K562 (cell line): ENCODE measurements around the gene NFYC. TPM values are rescaled to one million over a fixed set of nuclear protein-coding genes. Genes with fewer than 3 reads are reported as not detected.

Experiments
- DEAF1 ChIP-seq: fragments of 450-650 bp; formaldehyde crosslinking; IDR thresholded peaks from 2 replicates; pipeline ENCODE4 v1.4.0; 2020; ENCODE audit warnings: mild to moderate bottlenecking, moderate library complexity
- E2F5 ChIP-seq: sonication (generic); formaldehyde crosslinking; IDR thresholded peaks from 2 replicates; pipeline ENCODE4 v1.8.0; 2022; ENCODE audit warnings: mild to moderate bottlenecking, missing genetic modification reagents
- JUN ChIP-seq, 2 experiments: sonication (generic) in 1 of 2; formaldehyde crosslinking in 1 of 2; IDR thresholded peaks; 2 replicates each; pipeline versions ENCODE4 v1.6.1 to v1.8.0; 2012 to 2022; ENCODE audit warnings: borderline replicate concordance in 2 of 2, mild to moderate bottlenecking in 2 of 2, improper control_type of control experiment in 1 of 2, low read depth in 1 of 2, low read length in 1 of 2, missing genetic modification reagents in 1 of 2
- NFE2L1 ChIP-seq: fragments of 450-650 bp; IDR thresholded peaks from 2 replicates; pipeline ENCODE4 v1.6.1; 2016; ENCODE audit warnings: missing genetic modification characterization, low read depth, mild to moderate bottlenecking, missing compliant biosample characterization, moderate library complexity, borderline replicate concordance
- PCBP2 ChIP-seq: fragments of 200-400 bp; formaldehyde crosslinking; IDR thresholded peaks from 2 replicates; pipeline ENCODE4 v1.6.1; 2018; ENCODE audit warnings: low read length, low read depth, mild to moderate bottlenecking, moderate library complexity; ENCODE audit not compliant: poor library complexity, severe bottlenecking
- RBM17 ChIP-seq: fragments of 200-400 bp; formaldehyde crosslinking; IDR thresholded peaks from 2 replicates; pipeline ENCODE4 v1.6.1; 2017; ENCODE audit warnings: low read depth, mild to moderate bottlenecking, low read length, borderline replicate concordance
- SIN3A ChIP-seq, 2 experiments: fragments of 150-350 bp in 1 of 2; IDR thresholded peaks; 2 replicates each; pipeline ENCODE4 v1.6.1; 2011 to 2016; ENCODE audit warnings: borderline replicate concordance in 2 of 2, low read depth in 2 of 2, low read length in 2 of 2, mild to moderate bottlenecking in 2 of 2, moderate library complexity in 2 of 2; ENCODE audit not compliant: control insufficient read depth in 1 of 2
- SPI1 ChIP-seq: IDR thresholded peaks from 2 replicates; pipeline ENCODE4 v1.6.1; 2011; ENCODE audit warnings: low read depth, low read length, control low read depth, borderline replicate concordance
- SRSF9 ChIP-seq: fragments of 200-400 bp; formaldehyde crosslinking; IDR thresholded peaks from 2 replicates; pipeline ENCODE4 v1.6.1; 2017; ENCODE audit warnings: low read depth, low read length, borderline replicate concordance
- TAL1 ChIP-seq: fragments of 450-650 bp; IDR thresholded peaks from 2 replicates; pipeline ENCODE4 v1.6.1; 2016; ENCODE audit warnings: mild to moderate bottlenecking
- TCF7L2 ChIP-seq: fragments of 150-350 bp; IDR thresholded peaks from 2 replicates; pipeline ENCODE4 v1.6.1; 2016; ENCODE audit warnings: low read depth, mild to moderate bottlenecking, low read length, moderate library complexity
- TFAM ChIP-seq: fragments of 250-450 bp; sonication (Bioruptor Pico); conservative IDR thresholded peaks from 2 replicates; pipeline ENCODE4 v1.5.0; 2021; ENCODE audit warnings: mild to moderate bottlenecking, moderate library complexity
- ZBTB43 ChIP-seq: sonication (generic); formaldehyde crosslinking; IDR thresholded peaks from 2 replicates; pipeline ENCODE4 v1.8.0; 2023; ENCODE audit warnings: mild to moderate bottlenecking, missing genetic modification reagents
- ZKSCAN3 ChIP-seq: fragments of 250-450 bp; sonication (Bioruptor Pico); IDR thresholded peaks from 2 replicates; pipeline ENCODE4 v1.4.0; 2020
- ZNF175 ChIP-seq: fragments of 200-800 bp; sonication (Bioruptor generic); IDR thresholded peaks from 2 replicates; pipeline ENCODE4 v1.6.1; 2016; ENCODE audit warnings: low read depth, mild to moderate bottlenecking, missing genetic modification characterization, missing compliant biosample characterization
- ZNF217 ChIP-seq: sonication (generic); formaldehyde crosslinking; IDR thresholded peaks from 2 replicates; pipeline ENCODE4 v1.8.0; 2022; ENCODE audit warnings: mild to moderate bottlenecking, missing genetic modification reagents
- ZNF3 ChIP-seq: fragments of 250-450 bp; sonication (Bioruptor Pico); IDR thresholded peaks from 2 replicates; pipeline ENCODE4 v1.5.0; 2021; ENCODE audit warnings: mild to moderate bottlenecking, moderate library complexity
- ZNF707 ChIP-seq: fragments of 250-450 bp; sonication (Bioruptor Pico); conservative IDR thresholded peaks from 2 replicates; pipeline ENCODE4 v1.8.0; 2022; ENCODE audit warnings: inconsistent platforms, mild to moderate bottlenecking, moderate library complexity
- polyA plus RNA-seq, 8 experiments: library from polyadenylated mRNA; depleted of rRNA in 4 of 8; stranded (reverse) in 5 of 8; unstranded in 3 of 8; fragments of >200 nt; fragmentation: Nextera tagmentation in 2 of 8; fragmentation: Illumina TruSeq in 1 of 8; extraction: Ambion mirVana in 2 of 8; extraction: Trizol in 1 of 8; gene quantifications; 2 replicates each; pipeline versions ENCODE4 v1.2.1 to v1.2.3, GENCODE V29; 2011 to 2014; ENCODE audit warnings: inconsistent platforms in 1 of 8, missing spikeins in 1 of 8
- total RNA-seq, 7 experiments: library from RNA; depleted of rRNA in 6 of 7; stranded (reverse); fragments of >200 nt in 6 of 7; fragmentation: Illumina TruSeq in 2 of 7; extraction: Trizol in 2 of 7; gene quantifications; 2 replicates each; pipeline versions ENCODE4 v1.2.1 to v1.2.3, GENCODE V29; 2011 to 2021; ENCODE audit warnings: low replicate concordance in 1 of 7
- TF ChIP-seq, protein P1 (sequence below): sonication (generic); formaldehyde crosslinking; IDR thresholded peaks from 2 replicates; pipeline ENCODE4 v1.8.0; 2022; ENCODE audit warnings: mild to moderate bottlenecking, missing genetic modification reagents
- TF ChIP-seq, protein P2 (sequence below): sonication (generic); formaldehyde crosslinking; IDR thresholded peaks from 2 replicates; pipeline ENCODE4 v1.4.0; 2020; ENCODE audit warnings: mild to moderate bottlenecking, missing genetic modification reagents
- TF ChIP-seq, protein P3 (sequence below): fragments of 250-450 bp; sonication (Bioruptor Pico); IDR thresholded peaks from 2 replicates; pipeline ENCODE4 v1.5.0; 2021

Gene NFYC
- total and polyA plus RNA-seq, 9 of the 15 experiments (the other 6 are each of a cell fraction or from before 2014, with no cell fraction given), result 4.8 to 59.8 (median 41.1) TPM

DNA sequence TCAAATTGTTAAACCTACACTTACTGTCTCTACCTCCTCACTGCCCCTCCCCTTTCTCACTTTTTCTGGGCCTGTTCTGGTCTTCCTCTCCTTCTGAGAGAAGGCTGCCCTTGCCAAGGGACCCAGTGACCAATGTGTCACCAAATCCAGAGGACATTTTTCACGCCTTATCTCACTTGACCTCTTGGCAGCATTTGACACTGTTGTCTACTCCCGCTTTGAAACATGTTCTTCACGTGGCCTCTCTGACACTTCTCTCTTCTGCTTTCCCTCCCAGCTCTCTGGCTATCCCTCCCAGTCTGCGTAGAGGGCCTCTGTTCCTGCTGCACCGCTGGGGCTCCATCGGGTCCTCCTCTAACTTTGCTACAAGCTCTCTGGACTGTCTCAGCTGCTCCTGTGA lies 117.4 kb downstream of the NFYC start (continued):
- TF ChIP-seq DEAF1 (CRISPR knock-in tag), result no peak
- no peak for TF ChIP-seq ZKSCAN3 (CRISPR knock-in tag)
- no peak for TF ChIP-seq ZBTB43 (CRISPR knock-in tag)
- peak; percentile 3; the same call in 1 of the 2 replicates for TF ChIP-seq SPI1
- TF ChIP-seq SIN3A (IDR thresholded peaks at IDR 0.05; ENCODE audit: borderline replicate concordance in 2 of 2, control insufficient read depth in 1 of 2, low read depth in 2 of 2, low read length in 2 of 2), result no peak
- no peak for TF ChIP-seq ZNF217
- TF ChIP-seq TAL1, result no peak
- no peak for TF ChIP-seq E2F5
- no peak for TF ChIP-seq TCF7L2
- no peak for TF ChIP-seq RBM17
- TF ChIP-seq, protein P1, sequence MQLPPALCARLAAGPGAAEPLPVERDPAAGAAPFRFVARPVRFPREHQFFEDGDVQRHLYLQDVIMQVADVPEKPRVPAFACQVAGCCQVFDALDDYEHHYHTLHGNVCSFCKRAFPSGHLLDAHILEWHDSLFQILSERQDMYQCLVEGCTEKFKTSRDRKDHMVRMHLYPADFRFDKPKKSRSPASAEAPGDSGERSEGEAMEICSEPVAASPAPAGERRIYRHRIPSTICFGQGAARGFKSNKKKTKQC (CRISPR knock-in tag), result no peak
- no peak for TF ChIP-seq NFE2L1
- peak; percentile 10; the same call in 1 of the 2 replicates for TF ChIP-seq JUN (IDR thresholded peaks at IDR 0.05; ENCODE audit: borderline replicate concordance, low read depth, low read length)
- no peak for TF ChIP-seq JUN (CRISPR knock-in tag; IDR thresholded peaks at IDR 0.05; ENCODE audit: borderline replicate concordance)
- TF ChIP-seq TFAM (CRISPR knock-in tag), result no peak
- TF ChIP-seq ZNF175 (CRISPR knock-in tag), result no peak
- TF ChIP-seq, protein P2, sequence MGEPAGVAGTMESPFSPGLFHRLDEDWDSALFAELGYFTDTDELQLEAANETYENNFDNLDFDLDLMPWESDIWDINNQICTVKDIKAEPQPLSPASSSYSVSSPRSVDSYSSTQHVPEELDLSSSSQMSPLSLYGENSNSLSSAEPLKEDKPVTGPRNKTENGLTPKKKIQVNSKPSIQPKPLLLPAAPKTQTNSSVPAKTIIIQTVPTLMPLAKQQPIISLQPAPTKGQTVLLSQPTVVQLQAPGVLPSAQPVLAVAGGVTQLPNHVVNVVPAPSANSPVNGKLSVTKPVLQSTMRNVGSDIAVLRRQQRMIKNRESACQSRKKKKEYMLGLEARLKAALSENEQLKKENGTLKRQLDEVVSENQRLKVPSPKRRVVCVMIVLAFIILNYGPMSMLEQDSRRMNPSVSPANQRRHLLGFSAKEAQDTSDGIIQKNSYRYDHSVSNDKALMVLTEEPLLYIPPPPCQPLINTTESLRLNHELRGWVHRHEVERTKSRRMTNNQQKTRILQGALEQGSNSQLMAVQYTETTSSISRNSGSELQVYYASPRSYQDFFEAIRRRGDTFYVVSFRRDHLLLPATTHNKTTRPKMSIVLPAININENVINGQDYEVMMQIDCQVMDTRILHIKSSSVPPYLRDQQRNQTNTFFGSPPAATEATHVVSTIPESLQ (CRISPR knock-in tag), result peak; percentile 83; the same call in 1 of the 2 replicates
- TF ChIP-seq ZNF3 (CRISPR knock-in tag), result no peak
- TF ChIP-seq SRSF9, result no peak
- no peak for TF ChIP-seq ZNF707 (CRISPR knock-in tag)
- TF ChIP-seq, protein P3, sequence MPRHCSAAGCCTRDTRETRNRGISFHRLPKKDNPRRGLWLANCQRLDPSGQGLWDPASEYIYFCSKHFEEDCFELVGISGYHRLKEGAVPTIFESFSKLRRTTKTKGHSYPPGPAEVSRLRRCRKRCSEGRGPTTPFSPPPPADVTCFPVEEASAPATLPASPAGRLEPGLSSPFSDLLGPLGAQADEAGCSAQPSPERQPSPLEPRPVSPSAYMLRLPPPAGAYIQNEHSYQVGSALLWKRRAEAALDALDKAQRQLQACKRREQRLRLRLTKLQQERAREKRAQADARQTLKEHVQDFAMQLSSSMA (CRISPR knock-in tag), result no peak
- no peak for TF ChIP-seq PCBP2
